ENCODE results near the gene MRPS24.

DNA sequence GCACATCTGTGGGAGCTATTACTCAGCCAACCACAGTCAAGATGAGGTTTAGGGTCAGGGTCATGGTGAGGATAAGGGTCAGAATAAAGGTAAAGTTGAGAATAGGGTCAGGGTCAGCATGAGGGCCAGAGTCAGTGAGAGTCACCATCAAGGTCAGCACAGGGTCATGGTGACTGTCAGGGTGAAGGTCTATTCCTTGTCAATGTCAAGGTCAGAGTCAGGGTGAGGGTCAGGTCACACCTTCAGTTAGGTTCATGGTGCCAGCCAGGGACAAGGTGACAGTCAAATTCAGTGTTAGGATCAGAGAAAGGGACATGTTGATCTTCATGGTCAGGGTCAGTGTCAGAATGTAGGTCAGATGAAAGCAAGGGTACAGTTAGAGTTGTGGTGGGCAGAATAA is 14.1 kb downstream of the MRPS24 start:
- TF ChIP-seq, protein P1, sequence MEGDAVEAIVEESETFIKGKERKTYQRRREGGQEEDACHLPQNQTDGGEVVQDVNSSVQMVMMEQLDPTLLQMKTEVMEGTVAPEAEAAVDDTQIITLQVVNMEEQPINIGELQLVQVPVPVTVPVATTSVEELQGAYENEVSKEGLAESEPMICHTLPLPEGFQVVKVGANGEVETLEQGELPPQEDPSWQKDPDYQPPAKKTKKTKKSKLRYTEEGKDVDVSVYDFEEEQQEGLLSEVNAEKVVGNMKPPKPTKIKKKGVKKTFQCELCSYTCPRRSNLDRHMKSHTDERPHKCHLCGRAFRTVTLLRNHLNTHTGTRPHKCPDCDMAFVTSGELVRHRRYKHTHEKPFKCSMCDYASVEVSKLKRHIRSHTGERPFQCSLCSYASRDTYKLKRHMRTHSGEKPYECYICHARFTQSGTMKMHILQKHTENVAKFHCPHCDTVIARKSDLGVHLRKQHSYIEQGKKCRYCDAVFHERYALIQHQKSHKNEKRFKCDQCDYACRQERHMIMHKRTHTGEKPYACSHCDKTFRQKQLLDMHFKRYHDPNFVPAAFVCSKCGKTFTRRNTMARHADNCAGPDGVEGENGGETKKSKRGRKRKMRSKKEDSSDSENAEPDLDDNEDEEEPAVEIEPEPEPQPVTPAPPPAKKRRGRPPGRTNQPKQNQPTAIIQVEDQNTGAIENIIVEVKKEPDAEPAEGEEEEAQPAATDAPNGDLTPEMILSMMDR (IDR thresholded peaks at IDR 0.05; ENCODE audit: low read depth, low read length): no peak
- TF ChIP-seq POLR2A (IDR thresholded peaks at IDR 0.05; ENCODE audit: extremely low read depth, insufficient read length) (no peak), MYC (IDR thresholded peaks at IDR 0.05; ENCODE audit: low read depth, low read length) (no peak)
- TF ChIP-seq, protein P2, sequence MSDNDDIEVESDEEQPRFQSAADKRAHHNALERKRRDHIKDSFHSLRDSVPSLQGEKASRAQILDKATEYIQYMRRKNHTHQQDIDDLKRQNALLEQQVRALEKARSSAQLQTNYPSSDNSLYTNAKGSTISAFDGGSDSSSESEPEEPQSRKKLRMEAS (IDR thresholded peaks at IDR 0.05; ENCODE audit: low read depth, low read length): no peak
